Loucy (cell line): ENCODE data around the gene TEX14.

Experiments used
- H2AFZ ChIP-seq: fragments of 200-600 bp; sonication (generic); 2 replicates; pipeline ENCODE4 v1.6.0; 2016; ENCODE audit warnings: antibody characterized with exemption, mild to moderate bottlenecking, low read length, moderate library complexity
- H3F3A ChIP-seq: fragments of 200-600 bp; 2 replicates; pipeline ENCODE4 v1.6.0; 2016; ENCODE audit warnings: antibody characterized with exemption, low read depth, mild to moderate bottlenecking
- H3K27me3 ChIP-seq: fragments of 200-600 bp; sonication (generic); 2 replicates; pipeline ENCODE4 v1.6.1; 2014; ENCODE audit warnings: low read length, mild to moderate bottlenecking; ENCODE audit not compliant: insufficient read depth, poor library complexity, severe bottlenecking
- H3K36me3 ChIP-seq: fragments of 200-600 bp; sonication (generic); 2 replicates; pipeline ENCODE4 v1.6.1; 2016; ENCODE audit warnings: low read length; ENCODE audit not compliant: insufficient read depth
- H3K4me1 ChIP-seq: fragments of 200-600 bp; sonication (generic); 2 replicates; pipeline ENCODE4 v1.5.1; 2014; ENCODE audit warnings: low read length, mild to moderate bottlenecking; ENCODE audit not compliant: insufficient read depth, poor library complexity, severe bottlenecking
- H3K4me2 ChIP-seq: fragments of 200-600 bp; sonication (generic); 2 replicates; pipeline ENCODE4 v1.6.0; 2014; ENCODE audit warnings: antibody characterized with exemption, low read length, low read depth, mild to moderate bottlenecking; ENCODE audit not compliant: poor library complexity, severe bottlenecking
- H3K4me3 ChIP-seq: fragments of 200-600 bp; sonication (generic); 2 replicates; pipeline ENCODE4 v1.5.1; 2014; ENCODE audit warnings: low read length, mild to moderate bottlenecking, mixed read lengths; ENCODE audit not compliant: poor library complexity, severe bottlenecking
- H3K79me2 ChIP-seq: fragments of 200-600 bp; sonication (generic); 2 replicates; pipeline ENCODE4 v1.6.1; 2014; ENCODE audit warnings: low read length; ENCODE audit not compliant: insufficient read depth
- H3K9ac ChIP-seq: fragments of 200-600 bp; sonication (generic); 2 replicates; pipeline ENCODE4 v1.6.0; 2014; ENCODE audit warnings: mild to moderate bottlenecking, low read depth, low read length, moderate library complexity; ENCODE audit not compliant: poor library complexity, severe bottlenecking
- H3K9me2 ChIP-seq: fragments of 200-600 bp; sonication (generic); replicated peaks from 2 replicates; pipeline ENCODE4 v1.6.1; 2016; ENCODE audit warnings: low read depth, low read length, mixed read lengths
- H3K9me3 ChIP-seq: fragments of 200-600 bp; sonication (generic); 2 replicates; pipeline ENCODE4 v1.6.1; 2014; ENCODE audit warnings: mild to moderate bottlenecking, antibody characterized with exemption, low read length, low read depth; ENCODE audit not compliant: insufficient read depth
- H4K20me1 ChIP-seq: fragments of 200-600 bp; sonication (generic); 2 replicates; pipeline ENCODE4 v1.6.0; 2014; ENCODE audit warnings: antibody characterized with exemption, low read length, mild to moderate bottlenecking; ENCODE audit not compliant: insufficient read depth, poor library complexity, severe bottlenecking
- EZH2phosphoT487 ChIP-seq: fragments of 200-600 bp; IDR thresholded peaks from 2 replicates; pipeline ENCODE4 v1.6.1; 2018; ENCODE audit warnings: antibody characterized with exemption, mild to moderate bottlenecking, moderate library complexity, borderline replicate concordance
- TF ChIP-seq, protein P1 (sequence below): fragments of 200-600 bp; sonication (generic); conservative IDR thresholded peaks from 2 replicates; pipeline ENCODE4 v1.5.1; 2014; ENCODE audit warnings: mild to moderate bottlenecking, antibody characterized with exemption, low read length

TEX14 gene

DNA sequence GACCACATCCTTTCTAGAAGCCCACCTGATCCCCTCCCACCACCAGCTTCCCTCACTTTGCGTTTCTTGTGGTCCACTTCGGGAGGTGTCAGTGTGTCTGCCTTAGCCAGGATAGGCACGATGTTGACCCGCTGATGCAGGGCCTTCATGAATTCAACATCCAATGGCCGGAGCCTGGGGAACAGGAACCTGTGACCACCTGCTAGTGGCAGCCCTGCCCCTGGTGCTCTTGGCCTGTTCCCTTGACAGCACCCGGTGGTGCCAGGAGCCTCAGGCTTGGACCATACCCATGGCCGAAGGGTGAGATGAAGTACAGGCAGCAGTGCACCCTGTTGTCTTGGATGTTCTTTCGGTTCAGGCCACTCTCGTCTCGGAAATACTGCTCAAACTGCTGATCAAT lies 170.2 kb downstream of the TEX14 start:
- Histone ChIP-seq H2AFZ (no peak overlapping the region), H3K9ac (no peak overlapping the region), H3K4me3 (no peak overlapping the region), H3K79me2 (peaks cover 6% of the 10 kb centered on the region), H3F3A (peaks cover 7% of the 10 kb centered on the region), H3K4me2 (no peak overlapping the region), H3K36me3 (no peaks in the 10 kb centered on the region), H3K9me3 (no peaks in the 10 kb centered on the region), H3K27me3 (no peaks in the 10 kb centered on the region), H3K4me1 (peaks cover 25% of the 10 kb centered on the region), H4K20me1 (no peaks in the 10 kb centered on the region), H3K9me2 (no peaks in the 10 kb centered on the region)
- TF ChIP-seq, protein P1, sequence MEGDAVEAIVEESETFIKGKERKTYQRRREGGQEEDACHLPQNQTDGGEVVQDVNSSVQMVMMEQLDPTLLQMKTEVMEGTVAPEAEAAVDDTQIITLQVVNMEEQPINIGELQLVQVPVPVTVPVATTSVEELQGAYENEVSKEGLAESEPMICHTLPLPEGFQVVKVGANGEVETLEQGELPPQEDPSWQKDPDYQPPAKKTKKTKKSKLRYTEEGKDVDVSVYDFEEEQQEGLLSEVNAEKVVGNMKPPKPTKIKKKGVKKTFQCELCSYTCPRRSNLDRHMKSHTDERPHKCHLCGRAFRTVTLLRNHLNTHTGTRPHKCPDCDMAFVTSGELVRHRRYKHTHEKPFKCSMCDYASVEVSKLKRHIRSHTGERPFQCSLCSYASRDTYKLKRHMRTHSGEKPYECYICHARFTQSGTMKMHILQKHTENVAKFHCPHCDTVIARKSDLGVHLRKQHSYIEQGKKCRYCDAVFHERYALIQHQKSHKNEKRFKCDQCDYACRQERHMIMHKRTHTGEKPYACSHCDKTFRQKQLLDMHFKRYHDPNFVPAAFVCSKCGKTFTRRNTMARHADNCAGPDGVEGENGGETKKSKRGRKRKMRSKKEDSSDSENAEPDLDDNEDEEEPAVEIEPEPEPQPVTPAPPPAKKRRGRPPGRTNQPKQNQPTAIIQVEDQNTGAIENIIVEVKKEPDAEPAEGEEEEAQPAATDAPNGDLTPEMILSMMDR = no peak
- no peak for TF ChIP-seq EZH2phosphoT487

DNA sequence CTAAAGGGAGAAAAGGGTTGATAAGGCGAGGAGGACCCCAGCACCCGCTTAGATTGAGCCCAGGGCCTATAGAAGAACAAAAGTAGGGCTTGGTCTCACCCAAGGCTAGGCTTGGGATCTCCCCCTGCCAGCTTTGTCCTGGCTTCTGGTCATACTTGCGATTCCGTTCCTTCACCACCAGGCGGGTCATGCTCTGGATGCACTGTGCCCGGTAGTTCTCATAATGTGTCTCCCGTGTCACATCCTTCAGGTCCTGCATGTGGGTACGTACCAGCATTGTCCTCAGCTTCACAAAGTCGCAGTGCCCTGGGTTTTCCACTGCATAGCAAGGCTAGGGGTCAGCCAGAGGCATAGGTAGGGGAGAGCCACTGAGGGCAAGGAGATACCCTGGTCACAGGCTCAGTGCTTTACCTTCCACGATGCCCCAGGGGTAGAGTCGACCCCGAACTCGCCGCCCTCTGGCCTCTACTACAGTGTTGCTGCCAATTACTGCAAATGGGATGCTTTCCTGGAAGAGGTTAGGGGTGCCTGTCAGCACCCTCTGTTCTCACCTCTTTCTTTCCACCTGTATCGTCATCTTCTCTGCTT lies 170.9 kb downstream of the TEX14 start:
- TF ChIP-seq, protein P1 = peak; percentile 50
- TF ChIP-seq EZH2phosphoT487 = no peak
- no peaks in the 10 kb centered on the region for H3K9me3 ChIP-seq
- peak overlapping the region; percentile 91 for H3K9ac ChIP-seq
- H3K27me3 ChIP-seq = no peaks in the 10 kb centered on the region
- peak overlapping the region; percentile 82 for H3K4me2 ChIP-seq
- peaks cover 7% of the 10 kb centered on the region for H3F3A ChIP-seq
- no peaks in the 10 kb centered on the region for H4K20me1 ChIP-seq
- no peak overlapping the region for H3K4me3 ChIP-seq
- H3K36me3 ChIP-seq = no peaks in the 10 kb centered on the region
- peaks cover 10% of the 10 kb centered on the region for H3K79me2 ChIP-seq
- no peak overlapping the region for H2AFZ ChIP-seq
- H3K9me2 ChIP-seq = no peaks in the 10 kb centered on the region
- H3K4me1 ChIP-seq = peaks cover 21% of the 10 kb centered on the region

DNA sequence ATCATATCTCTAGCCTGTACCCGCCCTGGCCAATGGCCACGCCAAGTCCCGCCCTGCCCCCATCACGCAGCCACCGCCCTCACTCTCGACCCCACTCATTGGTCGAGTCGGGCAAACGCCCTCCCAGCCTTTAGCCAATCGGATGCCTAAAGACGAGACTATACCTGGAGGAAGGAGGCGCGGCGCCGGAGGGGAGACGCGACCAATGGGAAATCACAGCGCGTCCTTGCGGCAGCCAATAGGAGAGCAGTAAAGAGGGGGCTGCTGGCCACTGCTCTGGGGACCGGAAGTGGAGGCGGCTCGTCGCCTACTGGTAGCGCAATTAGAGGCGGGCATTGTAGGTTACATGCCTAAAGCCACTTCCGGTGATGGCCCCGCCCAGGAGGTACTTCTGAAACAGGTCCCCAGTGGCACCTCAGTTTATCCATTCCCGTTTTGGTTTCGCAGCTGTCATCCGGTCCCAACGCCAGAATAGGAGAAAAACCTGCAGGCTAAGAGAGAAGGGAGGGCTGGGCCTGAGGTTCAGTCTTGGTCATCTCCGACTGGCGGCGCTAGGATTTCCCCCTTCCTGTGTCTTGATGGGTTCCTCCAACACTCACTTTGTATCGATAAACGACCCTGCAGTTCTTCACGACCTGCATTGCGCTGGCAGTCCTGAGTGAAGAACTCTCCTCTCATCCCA lies 173.8 kb downstream of the TEX14 start:
- peaks cover 23% of the 10 kb centered on the region for H3K79me2 ChIP-seq
- H3K9me3 ChIP-seq = no peaks in the 10 kb centered on the region
- H3F3A ChIP-seq = peaks cover 7% of the 10 kb centered on the region
- H3K4me3 ChIP-seq = peak overlapping the region; percentile 86
- H3K36me3 ChIP-seq = no peaks in the 10 kb centered on the region
- peak overlapping the region; percentile 92 for H2AFZ ChIP-seq
- H4K20me1 ChIP-seq = peaks cover 7% of the 10 kb centered on the region
- TF ChIP-seq, protein P1 = no peak
- no peak for TF ChIP-seq EZH2phosphoT487
- H3K4me2 ChIP-seq = peak overlapping the region; percentile 82
- H3K27me3 ChIP-seq = no peaks in the 10 kb centered on the region
- H3K4me1 ChIP-seq = peaks cover 39% of the 10 kb centered on the region
- peak overlapping the region; percentile 91 for H3K9ac ChIP-seq
- no peaks in the 10 kb centered on the region for H3K9me2 ChIP-seq
